Measurements from ENCODE around the gene AOPEP.

Gene AOPEP

DNA sequence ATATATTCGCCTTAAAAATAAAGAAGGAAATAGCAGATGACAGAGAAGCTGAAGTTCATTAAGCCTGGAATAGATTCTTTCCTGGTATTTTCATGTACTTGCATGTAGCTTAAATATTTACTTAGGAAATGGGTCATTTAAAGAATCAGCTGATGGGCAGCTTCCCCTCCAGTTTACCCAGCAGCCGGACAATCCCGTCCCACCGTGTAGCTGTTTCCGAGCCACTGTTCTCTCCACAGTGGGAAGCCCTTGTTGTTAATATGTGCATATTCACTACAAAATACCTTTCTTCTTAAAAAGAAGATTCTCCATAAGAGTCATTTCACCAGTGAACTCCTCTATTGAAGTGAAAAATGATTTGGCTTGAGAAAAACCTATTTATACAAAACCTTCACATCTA lies 404.0 kb downstream of the AOPEP start:
- DNase-seq, result no peak

DNA sequence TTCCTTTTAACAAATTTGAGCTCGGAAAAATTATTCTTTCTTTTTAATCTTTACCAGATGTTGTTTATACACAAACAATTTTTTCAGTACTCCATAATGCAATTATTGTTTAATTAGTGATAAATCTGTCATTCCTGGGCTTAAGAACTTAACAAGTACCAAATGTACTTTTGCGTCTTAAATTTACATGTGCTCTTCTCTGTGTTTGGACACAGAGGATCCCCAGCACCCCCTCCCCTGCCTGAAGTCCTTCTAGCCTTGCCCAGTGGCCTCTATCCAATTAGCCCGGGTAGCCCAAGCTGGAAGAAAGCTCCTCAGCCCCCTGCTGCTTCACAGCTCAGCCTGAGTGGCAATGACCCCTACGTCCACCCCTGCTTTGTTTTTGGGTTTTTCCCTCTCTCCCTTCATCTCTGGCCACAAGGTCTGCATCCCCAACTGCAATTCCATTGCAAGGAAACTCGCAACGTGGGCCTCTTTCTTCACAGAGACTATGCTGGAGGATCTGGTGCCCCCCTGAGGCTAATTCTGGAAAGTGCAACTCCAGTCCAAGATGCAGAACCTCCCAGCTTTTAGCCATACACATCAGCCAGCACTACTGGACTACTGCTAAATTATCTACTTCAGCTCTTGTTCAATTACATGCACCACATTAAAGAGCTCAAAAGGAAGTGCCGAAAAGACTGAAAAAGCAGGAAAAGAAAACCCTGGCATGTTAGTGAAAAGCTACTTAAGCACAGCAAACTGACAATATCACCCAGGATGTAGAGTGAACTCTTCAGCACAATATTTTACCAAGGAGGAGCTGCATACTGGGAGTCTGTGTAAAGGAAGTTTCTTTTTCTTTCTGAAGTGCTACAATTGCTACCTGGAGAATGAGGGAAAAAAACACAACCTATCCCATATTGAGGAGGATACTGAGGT lies 404.8 kb downstream of the AOPEP start:
- DNase-seq, result peak; percentile 85

DNA sequence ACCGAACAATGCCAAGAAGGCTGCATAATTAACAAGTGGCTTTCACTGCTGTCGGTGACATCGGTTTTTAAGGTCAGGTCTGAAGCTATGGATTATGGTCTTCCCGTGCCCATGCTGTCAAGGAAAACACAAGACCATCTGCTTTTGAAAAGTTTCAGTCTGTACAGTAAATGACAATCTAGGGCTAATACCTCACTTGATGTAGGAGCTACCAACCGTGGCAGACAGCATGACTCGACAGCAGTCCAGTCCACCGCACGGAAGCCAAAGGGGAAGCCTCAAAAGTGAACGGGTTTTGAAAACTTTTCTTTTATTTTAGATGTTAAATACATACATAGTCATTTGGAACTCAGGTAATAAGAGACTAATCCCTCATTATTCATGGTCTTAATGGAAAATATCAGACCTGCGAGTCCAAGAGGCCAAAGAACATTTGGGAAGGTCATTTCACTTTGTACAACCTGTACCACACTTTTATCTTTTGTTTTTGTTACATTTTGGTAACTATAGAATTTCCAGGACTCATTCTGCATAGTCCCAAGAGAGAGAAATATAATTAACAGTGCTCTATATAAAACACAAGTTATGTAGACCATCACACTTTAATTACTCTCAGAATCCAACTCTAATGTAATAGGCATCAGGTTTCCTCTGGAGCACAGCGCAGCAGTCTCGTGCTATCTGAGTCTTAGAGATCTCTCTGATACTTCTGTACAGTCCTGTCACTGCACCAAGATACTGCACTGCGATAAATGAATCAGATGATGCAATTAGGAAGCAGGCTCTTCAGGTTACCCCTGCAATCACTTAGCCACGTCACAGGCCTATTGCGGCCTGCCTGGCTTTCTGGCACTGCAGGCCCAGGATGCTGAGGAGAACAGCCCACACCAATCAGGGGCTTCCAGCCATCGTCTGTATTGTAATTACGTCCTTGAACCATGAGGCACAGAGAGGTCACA lies 406.1 kb downstream of the AOPEP start:
- DNase-seq, result peak; percentile 54

DNA sequence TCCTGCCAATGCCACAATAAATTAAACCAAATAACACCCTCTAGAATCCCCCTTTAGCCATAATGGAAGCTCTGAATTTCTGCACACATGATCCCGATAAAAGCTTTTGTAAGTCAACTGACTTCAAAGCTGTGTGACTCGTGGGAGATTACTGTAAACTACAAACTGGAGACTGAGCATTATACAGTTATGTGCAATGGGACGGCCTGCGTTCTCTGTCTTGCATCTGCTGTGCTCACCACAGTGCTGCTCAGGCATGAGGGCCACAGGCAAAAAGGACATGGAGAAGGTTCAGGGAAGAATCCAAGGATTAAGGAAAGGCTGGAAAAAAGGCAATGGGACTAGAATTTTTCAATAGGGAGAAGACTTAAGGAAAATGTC lies 406.8 kb downstream of the AOPEP start:
- DNase-seq, result no peak

DNA sequence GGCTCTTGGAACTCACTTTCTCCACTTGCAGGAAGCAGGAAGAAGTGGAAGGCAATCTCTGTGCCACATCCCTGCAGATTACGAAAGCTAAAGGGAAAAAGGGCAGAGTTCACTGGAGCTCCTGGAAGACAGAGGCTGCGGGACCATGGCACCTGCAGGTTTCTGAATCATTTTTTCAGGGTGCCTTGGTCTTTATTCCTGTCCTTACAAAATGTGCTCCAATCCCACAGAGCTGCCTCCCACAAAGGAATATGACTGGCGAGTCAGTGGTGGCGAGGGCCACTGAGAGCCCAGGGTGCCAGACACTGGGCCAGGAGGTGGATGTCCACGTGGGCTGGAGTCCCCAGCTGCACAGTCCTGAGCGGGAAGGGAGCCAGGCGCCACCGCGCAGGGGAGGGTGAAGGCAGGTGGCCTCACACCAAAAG lies 408.0 kb downstream of the AOPEP start:
- DNase-seq, result no peak

DNA sequence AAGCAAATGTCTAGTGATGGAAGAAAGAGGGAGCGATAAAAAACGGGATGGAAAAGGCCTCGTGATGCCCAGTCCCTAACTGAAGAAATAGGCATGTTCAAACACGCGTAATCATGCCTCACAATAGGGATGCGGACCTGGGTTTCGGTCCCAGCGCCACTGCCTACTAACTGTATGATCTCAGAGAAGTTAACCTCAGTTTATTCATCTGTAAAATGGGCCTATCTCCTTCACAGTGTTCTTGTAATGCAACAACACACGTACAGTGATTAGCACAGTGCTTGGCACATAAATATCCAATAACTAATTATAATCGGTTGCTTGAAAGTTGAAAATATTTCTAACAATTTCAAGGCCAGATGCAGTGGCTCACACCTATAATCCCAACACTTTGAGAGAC lies 409.3 kb downstream of the AOPEP start:
- no peak for DNase-seq

All from femur (tissue), 1 donor.